ENCODE results near the gene FGF8. TPM values are rescaled to one million over a fixed set of nuclear protein-coding genes. Genes with fewer than 3 reads are reported as not detected.

Gene FGF8
- total and polyA plus RNA-seq, 2 of the 4 experiments (the other 2 are of a cell fraction), result 0.17 TPM; not detected in 1

DNA sequence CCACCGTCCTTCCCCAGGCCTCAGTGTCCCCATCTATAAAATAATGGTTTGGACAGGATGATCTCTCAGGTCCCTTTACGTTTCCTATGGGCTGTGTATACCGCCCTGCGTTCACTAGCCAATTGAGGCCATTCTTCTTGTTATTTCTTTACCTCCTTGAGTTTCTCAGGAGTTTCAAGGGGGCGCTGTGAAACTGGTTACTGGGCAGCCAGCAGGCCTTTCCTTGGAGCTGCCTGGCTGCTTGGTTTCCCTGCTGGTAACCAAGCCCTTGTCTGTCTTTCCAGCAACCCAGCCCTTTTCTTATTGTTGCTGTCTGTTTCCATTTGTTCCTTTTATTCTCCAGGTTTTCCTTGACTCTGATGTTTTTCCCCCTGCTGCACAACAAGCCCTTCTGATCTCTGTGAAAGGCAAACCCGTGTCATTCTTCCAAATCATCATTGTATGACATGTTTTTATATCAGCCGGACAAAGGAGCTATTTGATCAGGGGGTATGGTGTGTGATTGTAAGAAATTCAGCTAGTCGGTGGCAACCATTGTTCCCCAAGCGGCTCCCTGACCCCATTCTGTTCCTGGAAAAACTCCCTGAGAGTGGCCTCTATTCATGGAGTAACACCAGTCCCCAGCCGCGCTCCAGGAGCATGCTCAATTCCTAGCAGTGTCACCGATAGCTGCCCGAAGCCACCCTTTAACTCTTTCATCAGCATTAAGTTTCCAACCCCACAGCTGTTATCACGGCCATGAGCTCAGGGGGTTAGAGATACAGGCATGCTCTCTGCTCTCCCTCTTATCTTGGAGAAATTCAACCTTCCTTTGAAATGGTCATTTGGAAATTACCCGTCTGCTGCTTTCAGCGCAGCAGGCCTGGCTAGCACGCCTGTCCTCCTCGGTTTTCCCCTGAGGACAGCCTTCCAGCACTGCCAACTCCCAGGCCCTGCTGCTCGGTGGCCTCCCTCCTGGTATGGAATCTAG is 26.6 kb downstream of the FGF8 start:
- H2BK15ac ChIP-seq (ENCODE audit: low read depth, low read length), result no peak overlapping the region
- H4K20me1 ChIP-seq (ENCODE audit: insufficient read depth, low read length), result no peaks in the 10 kb centered on the region
- no peaks in the 10 kb centered on the region for H3K36me3 ChIP-seq (ENCODE audit: control insufficient read depth, insufficient read depth, low read length)
- ChIA-PET CTCF (interaction anchor here (0.8 kb wide), 1 partner anchor 32 kb away, joined by 3 read pairs; no protein-coding TSS in a partner anchor), POLR2A (ENCODE audit: unreplicated experiment) (no interaction called here)
- no peak overlapping the region for H2AK5ac ChIP-seq (ENCODE audit: low read depth, low read length)
- H3K9me1 ChIP-seq (ENCODE audit: insufficient read depth, low read length), result no peaks in the 10 kb centered on the region
- in situ Hi-C loops (cut with MboI; ENCODE audit: low sequenced_read_pairs) (loop anchor here (10.0 kb wide), 1 partner anchor 565 kb away; no protein-coding TSS in a partner anchor), dilution Hi-C loops (cut with HindIII; ENCODE audit: low sequenced_read_pairs, unreplicated experiment) (no loop called here), intact Hi-C loops (cut with micrococcal nuclease) (no loop called here)
- no peak overlapping the region for H3K23ac ChIP-seq (ENCODE audit: low read depth, low read length)
- BruUV-seq (replicated peaks), result no TSS peak
- H3K4me2 ChIP-seq (ENCODE audit: low read depth, low read length), result no peak overlapping the region
- peaks cover 43% of the 10 kb centered on the region for H3K27me3 ChIP-seq (ENCODE audit: control insufficient read depth, insufficient read depth, low read length)
- H2BK20ac ChIP-seq (ENCODE audit: low read depth, low read length), result no peak overlapping the region
- H3K4ac ChIP-seq (ENCODE audit: low read depth, low read length), result no peak overlapping the region
- H3K14ac ChIP-seq (replicated peaks; ENCODE audit: low read depth, low read length), result no peak overlapping the region
- no peak overlapping the region for H4K5ac ChIP-seq (ENCODE audit: low read depth, low read length)
- no peak overlapping the region for H4K8ac ChIP-seq (ENCODE audit: low read depth in 2 of 2, low read length in 2 of 2)
- H2AFZ ChIP-seq (replicated peaks; ENCODE audit: low read length, poor library complexity), result no peak overlapping the region
- H3K9me3 ChIP-seq (ENCODE audit: control insufficient read depth, insufficient read depth, low read length), result no peaks in the 10 kb centered on the region
- DNase-seq (no peak), ATAC-seq (ENCODE audit: low read depth) (no peak)
- H3K4me3 ChIP-seq (ENCODE audit: insufficient read depth, low read depth, low read length), result no peak overlapping the region
- H3K4me1 ChIP-seq (ENCODE audit: control insufficient read depth, insufficient read depth, low read length), result no peaks in the 10 kb centered on the region
- no peak overlapping the region for H3K9ac ChIP-seq (ENCODE audit: low read depth, low read length)
- no peak overlapping the region for H3K27ac ChIP-seq (ENCODE audit: insufficient read depth, low read length)
- no peak overlapping the region for H2BK5ac ChIP-seq (ENCODE audit: low read depth, low read length, poor library complexity, severe bottlenecking)
- WGBS, 2 experiments (ENCODE audit: extremely low coverage in 2 of 2, insufficient read length in 1 of 2), result 13% methylated on average over 1 of the region's 19 CpGs; no CpG with 5 or more reads in 1 of the 2 experiments
- H3K56ac ChIP-seq (ENCODE audit: extremely low read depth, insufficient read depth, low read length), result no peak overlapping the region
- H4K91ac ChIP-seq (ENCODE audit: insufficient read depth, low read depth, low read length), result no peak overlapping the region
- peak overlapping the region; percentile 20 for H2AK9ac ChIP-seq (replicated peaks; ENCODE audit: low read depth, low read length, poor library complexity)
- no peak overlapping the region for H2BK120ac ChIP-seq (ENCODE audit: low read depth, low read length)
- no peaks in the 10 kb centered on the region for H3K79me1 ChIP-seq (ENCODE audit: low read depth in 1 of 2, low read length in 2 of 2)
- H3K18ac ChIP-seq (ENCODE audit: low read depth, low read length), result no peak overlapping the region
- no peak for TF ChIP-seq CEBPB (IDR thresholded peaks at IDR 0.05; ENCODE audit: low read depth, low read length)
- TF ChIP-seq, protein P1, sequence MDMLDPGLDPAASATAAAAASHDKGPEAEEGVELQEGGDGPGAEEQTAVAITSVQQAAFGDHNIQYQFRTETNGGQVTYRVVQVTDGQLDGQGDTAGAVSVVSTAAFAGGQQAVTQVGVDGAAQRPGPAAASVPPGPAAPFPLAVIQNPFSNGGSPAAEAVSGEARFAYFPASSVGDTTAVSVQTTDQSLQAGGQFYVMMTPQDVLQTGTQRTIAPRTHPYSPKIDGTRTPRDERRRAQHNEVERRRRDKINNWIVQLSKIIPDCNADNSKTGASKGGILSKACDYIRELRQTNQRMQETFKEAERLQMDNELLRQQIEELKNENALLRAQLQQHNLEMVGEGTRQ (IDR thresholded peaks at IDR 0.05; ENCODE audit: low read depth, low read length), result no peak
- TF ChIP-seq, protein P2, sequence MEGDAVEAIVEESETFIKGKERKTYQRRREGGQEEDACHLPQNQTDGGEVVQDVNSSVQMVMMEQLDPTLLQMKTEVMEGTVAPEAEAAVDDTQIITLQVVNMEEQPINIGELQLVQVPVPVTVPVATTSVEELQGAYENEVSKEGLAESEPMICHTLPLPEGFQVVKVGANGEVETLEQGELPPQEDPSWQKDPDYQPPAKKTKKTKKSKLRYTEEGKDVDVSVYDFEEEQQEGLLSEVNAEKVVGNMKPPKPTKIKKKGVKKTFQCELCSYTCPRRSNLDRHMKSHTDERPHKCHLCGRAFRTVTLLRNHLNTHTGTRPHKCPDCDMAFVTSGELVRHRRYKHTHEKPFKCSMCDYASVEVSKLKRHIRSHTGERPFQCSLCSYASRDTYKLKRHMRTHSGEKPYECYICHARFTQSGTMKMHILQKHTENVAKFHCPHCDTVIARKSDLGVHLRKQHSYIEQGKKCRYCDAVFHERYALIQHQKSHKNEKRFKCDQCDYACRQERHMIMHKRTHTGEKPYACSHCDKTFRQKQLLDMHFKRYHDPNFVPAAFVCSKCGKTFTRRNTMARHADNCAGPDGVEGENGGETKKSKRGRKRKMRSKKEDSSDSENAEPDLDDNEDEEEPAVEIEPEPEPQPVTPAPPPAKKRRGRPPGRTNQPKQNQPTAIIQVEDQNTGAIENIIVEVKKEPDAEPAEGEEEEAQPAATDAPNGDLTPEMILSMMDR (conservative IDR thresholded peaks at IDR 0.05; ENCODE audit: low read depth, low read length), result no peak
- TF ChIP-seq SMC3 (IDR thresholded peaks at IDR 0.05; ENCODE audit: low read depth, low read length), result no peak
- TF ChIP-seq BHLHE40 (IDR thresholded peaks at IDR 0.05; ENCODE audit: low read depth, low read length), result no peak
- no peak for TF ChIP-seq MXI1 (IDR thresholded peaks at IDR 0.05; ENCODE audit: borderline replicate concordance, low read depth, low read length)
- TF ChIP-seq, protein P3, sequence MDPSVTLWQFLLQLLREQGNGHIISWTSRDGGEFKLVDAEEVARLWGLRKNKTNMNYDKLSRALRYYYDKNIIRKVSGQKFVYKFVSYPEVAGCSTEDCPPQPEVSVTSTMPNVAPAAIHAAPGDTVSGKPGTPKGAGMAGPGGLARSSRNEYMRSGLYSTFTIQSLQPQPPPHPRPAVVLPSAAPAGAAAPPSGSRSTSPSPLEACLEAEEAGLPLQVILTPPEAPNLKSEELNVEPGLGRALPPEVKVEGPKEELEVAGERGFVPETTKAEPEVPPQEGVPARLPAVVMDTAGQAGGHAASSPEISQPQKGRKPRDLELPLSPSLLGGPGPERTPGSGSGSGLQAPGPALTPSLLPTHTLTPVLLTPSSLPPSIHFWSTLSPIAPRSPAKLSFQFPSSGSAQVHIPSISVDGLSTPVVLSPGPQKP (IDR thresholded peaks at IDR 0.05; ENCODE audit: borderline replicate concordance, low read depth, low read length), result no peak
- no peak for TF ChIP-seq FOS (IDR thresholded peaks at IDR 0.05; ENCODE audit: low read depth, low read length)
- TF ChIP-seq RAD21 (IDR thresholded peaks at IDR 0.05; ENCODE audit: low read length), result no peak
- no peak for TF ChIP-seq RCOR1 (IDR thresholded peaks at IDR 0.05; ENCODE audit: insufficient replicate concordance, low read length)
- no peak for TF ChIP-seq MAZ (IDR thresholded peaks at IDR 0.05; ENCODE audit: borderline replicate concordance, low read depth, low read length)
- no peak for TF ChIP-seq RFX5 (IDR thresholded peaks at IDR 0.05; ENCODE audit: low read depth, low read length)
- TF ChIP-seq NFE2L2 (IDR thresholded peaks at IDR 0.05; ENCODE audit: low read depth, low read length), result no peak
- no peak for TF ChIP-seq CHD1 (IDR thresholded peaks at IDR 0.05; ENCODE audit: low read depth, low read length)
